K562 (cell line): ENCODE results near the gene ARHGEF4. TPM values are rescaled to one million over a fixed set of nuclear protein-coding genes. Genes with fewer than 3 reads are reported as not detected.

Experiments used
- DIDO1 ChIP-seq: fragments of 450-650 bp; IDR thresholded peaks from 2 replicates; pipeline ENCODE4 v1.6.1; 2016; ENCODE audit warnings: low read depth, missing biosample characterization, missing genetic modification characterization
- KAT8 ChIP-seq: fragments of 450-650 bp; IDR thresholded peaks from 2 replicates; pipeline ENCODE4 v1.6.1; 2016; ENCODE audit warnings: low read depth, mild to moderate bottlenecking
- KDM5B ChIP-seq: fragments of 200-600 bp; sonication (generic); IDR thresholded peaks from 2 replicates; pipeline ENCODE4 v1.6.1; 2012; ENCODE audit warnings: low read depth, mild to moderate bottlenecking, moderate library complexity, low read length, control low read depth, inconsistent platforms; ENCODE audit not compliant: insufficient replicate concordance
- KLF13 ChIP-seq: fragments of 450-650 bp; IDR thresholded peaks from 2 replicates; pipeline ENCODE4 v1.6.1; 2016; ENCODE audit warnings: missing genetic modification characterization, low read depth, mild to moderate bottlenecking, missing compliant biosample characterization, moderate library complexity, borderline replicate concordance
- MCM5 ChIP-seq: fragments of 450-650 bp; IDR thresholded peaks from 2 replicates; pipeline ENCODE4 v1.6.1; 2016; ENCODE audit warnings: low read depth
- PHF20 ChIP-seq: fragments of 450-650 bp; IDR thresholded peaks from 2 replicates; pipeline ENCODE4 v1.6.1; 2018; ENCODE audit not compliant: partially characterized antibody
- RBBP5 ChIP-seq: fragments of 200-600 bp; sonication (generic); IDR thresholded peaks from 2 replicates; pipeline ENCODE4 v1.6.1; 2012; ENCODE audit warnings: borderline replicate concordance, mild to moderate bottlenecking, low read length, control low read depth, inconsistent platforms; ENCODE audit not compliant: insufficient read depth, poor library complexity, severe bottlenecking
- RBM17 ChIP-seq: fragments of 200-400 bp; formaldehyde crosslinking; IDR thresholded peaks from 2 replicates; pipeline ENCODE4 v1.6.1; 2017; ENCODE audit warnings: low read depth, mild to moderate bottlenecking, low read length, borderline replicate concordance
- SAP30 ChIP-seq: fragments of 200-600 bp; sonication (generic); IDR thresholded peaks from 2 replicates; pipeline ENCODE4 v1.6.1; 2012; ENCODE audit warnings: borderline replicate concordance, low read depth, mild to moderate bottlenecking, moderate library complexity, low read length, control low read depth, inconsistent platforms; ENCODE audit not compliant: insufficient read depth, poor library complexity, severe bottlenecking
- TAF1 ChIP-seq: IDR thresholded peaks from 2 replicates; pipeline ENCODE4 v1.6.1; 2011; ENCODE audit warnings: mild to moderate bottlenecking, low read length, moderate library complexity; ENCODE audit not compliant: insufficient read depth, control insufficient read depth, severe bottlenecking; ENCODE audit errors: extremely low read depth
- TFE3 ChIP-seq: fragments of 450-650 bp; formaldehyde crosslinking; IDR thresholded peaks from 2 replicates; pipeline ENCODE4 v1.4.0; 2020; ENCODE audit warnings: mild to moderate bottlenecking, mixed read lengths
- XRCC5 ChIP-seq: fragments of 200-400 bp; formaldehyde crosslinking; IDR thresholded peaks from 2 replicates; pipeline ENCODE4 v1.6.1; 2017; ENCODE audit warnings: low read depth, mild to moderate bottlenecking, low read length
- ZNF589 ChIP-seq: fragments of 200-800 bp; sonication (Bioruptor generic); IDR thresholded peaks from 2 replicates; pipeline ENCODE4 v1.6.1; 2016; ENCODE audit warnings: low read depth, missing genetic modification characterization, missing compliant biosample characterization
- polyA plus RNA-seq, 8 experiments: library from polyadenylated mRNA; depleted of rRNA in 4 of 8; stranded (reverse) in 5 of 8; unstranded in 3 of 8; fragments of >200 nt; fragmentation: Nextera tagmentation in 2 of 8; fragmentation: Illumina TruSeq in 1 of 8; extraction: Ambion mirVana in 2 of 8; extraction: Trizol in 1 of 8; gene quantifications; 2 replicates each; pipeline versions ENCODE4 v1.2.1 to v1.2.3, GENCODE V29; 2011 to 2014; ENCODE audit warnings: inconsistent platforms in 1 of 8, missing spikeins in 1 of 8
- total RNA-seq, 7 experiments: library from RNA; depleted of rRNA in 6 of 7; stranded (reverse); fragments of >200 nt in 6 of 7; fragmentation: Illumina TruSeq in 2 of 7; extraction: Trizol in 2 of 7; gene quantifications; 2 replicates each; pipeline versions ENCODE4 v1.2.1 to v1.2.3, GENCODE V29; 2011 to 2021; ENCODE audit warnings: low replicate concordance in 1 of 7
- TF ChIP-seq, protein P1 (sequence below), 2 experiments: fragments of 450-650 bp in 1 of 2; sonication (generic) in 1 of 2; formaldehyde crosslinking in 1 of 2; IDR thresholded peaks; 2 replicates each; pipeline versions ENCODE4 v1.7.1 to v1.9.0; 2016 to 2022; ENCODE audit warnings: inconsistent platforms in 1 of 2, mild to moderate bottlenecking in 1 of 2, missing genetic modification reagents in 1 of 2

ARHGEF4 gene
- total and polyA plus RNA-seq, 9 of the 15 experiments (the other 6 are each of a cell fraction or from before 2014, with no cell fraction given): not detected

GRCh38 chr2:131093696-131094462 is 257.2 kb downstream of the ARHGEF4 start (continued):
- TF ChIP-seq KLF13: no peak
- TF ChIP-seq PHF20: peak; percentile 47
- TF ChIP-seq RBM17: no peak
- TF ChIP-seq KAT8: no peak
- TF ChIP-seq SAP30: peak; percentile 39
- TF ChIP-seq, protein P1, sequence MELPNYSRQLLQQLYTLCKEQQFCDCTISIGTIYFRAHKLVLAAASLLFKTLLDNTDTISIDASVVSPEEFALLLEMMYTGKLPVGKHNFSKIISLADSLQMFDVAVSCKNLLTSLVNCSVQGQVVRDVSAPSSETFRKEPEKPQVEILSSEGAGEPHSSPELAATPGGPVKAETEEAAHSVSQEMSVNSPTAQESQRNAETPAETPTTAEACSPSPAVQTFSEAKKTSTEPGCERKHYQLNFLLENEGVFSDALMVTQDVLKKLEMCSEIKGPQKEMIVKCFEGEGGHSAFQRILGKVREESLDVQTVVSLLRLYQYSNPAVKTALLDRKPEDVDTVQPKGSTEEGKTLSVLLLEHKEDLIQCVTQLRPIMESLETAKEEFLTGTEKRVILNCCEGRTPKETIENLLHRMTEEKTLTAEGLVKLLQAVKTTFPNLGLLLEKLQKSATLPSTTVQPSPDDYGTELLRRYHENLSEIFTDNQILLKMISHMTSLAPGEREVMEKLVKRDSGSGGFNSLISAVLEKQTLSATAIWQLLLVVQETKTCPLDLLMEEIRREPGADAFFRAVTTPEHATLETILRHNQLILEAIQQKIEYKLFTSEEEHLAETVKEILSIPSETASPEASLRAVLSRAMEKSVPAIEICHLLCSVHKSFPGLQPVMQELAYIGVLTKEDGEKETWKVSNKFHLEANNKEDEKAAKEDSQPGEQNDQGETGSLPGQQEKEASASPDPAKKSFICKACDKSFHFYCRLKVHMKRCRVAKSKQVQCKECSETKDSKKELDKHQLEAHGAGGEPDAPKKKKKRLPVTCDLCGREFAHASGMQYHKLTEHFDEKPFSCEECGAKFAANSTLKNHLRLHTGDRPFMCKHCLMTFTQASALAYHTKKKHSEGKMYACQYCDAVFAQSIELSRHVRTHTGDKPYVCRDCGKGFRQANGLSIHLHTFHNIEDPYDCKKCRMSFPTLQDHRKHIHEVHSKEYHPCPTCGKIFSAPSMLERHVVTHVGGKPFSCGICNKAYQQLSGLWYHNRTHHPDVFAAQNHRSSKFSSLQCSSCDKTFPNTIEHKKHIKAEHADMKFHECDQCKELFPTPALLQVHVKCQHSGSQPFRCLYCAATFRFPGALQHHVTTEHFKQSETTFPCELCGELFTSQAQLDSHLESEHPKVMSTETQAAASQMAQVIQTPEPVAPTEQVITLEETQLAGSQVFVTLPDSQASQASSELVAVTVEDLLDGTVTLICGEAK (IDR thresholded peaks at IDR 0.05): no peak
- TF ChIP-seq, protein P1 (CRISPR knock-in tag; IDR thresholded peaks at IDR 0.05): no peak
- TF ChIP-seq RBBP5: no peak
- TF ChIP-seq DIDO1 (tag): no peak
- TF ChIP-seq KDM5B: peak; percentile 24
- no peak for TF ChIP-seq XRCC5
- no peak for TF ChIP-seq MCM5
- TF ChIP-seq TFE3 (CRISPR knock-in tag): peak; percentile 26; the same call in 1 of the 2 replicates
- TF ChIP-seq ZNF589 (CRISPR knock-in tag): no peak
- TF ChIP-seq TAF1: peak; percentile 41
